GM23248 (cell line): ENCODE results near the gene IFNG. TPM values are rescaled to one million over a fixed set of nuclear protein-coding genes. Genes with fewer than 3 reads are reported as not detected.

Experiments
- DNase-seq: peaks from one replicate; pipeline ENCODE4 v3.0.0-alpha.2; 2015
- H2AFZ ChIP-seq: fragments of 200-600 bp; sonication (generic); 2 replicates; pipeline ENCODE4 v1.6.1; 2016; ENCODE audit warnings: antibody characterized with exemption
- H3F3A ChIP-seq: fragments of 200-600 bp; sonication (generic); 2 replicates; pipeline ENCODE4 v1.6.1; 2016; ENCODE audit warnings: mild to moderate bottlenecking, antibody characterized with exemption, mixed run types; ENCODE audit not compliant: insufficient read depth
- H3K27ac ChIP-seq: fragments of 200-600 bp; sonication (generic); 2 replicates; pipeline ENCODE4 v1.5.1; 2016; ENCODE audit warnings: mild to moderate bottlenecking
- H3K27me3 ChIP-seq: fragments of 200-600 bp; sonication (generic); replicated peaks from 2 replicates; pipeline ENCODE4 v1.6.1; 2016; ENCODE audit warnings: mild to moderate bottlenecking; ENCODE audit not compliant: insufficient read depth
- H3K36me3 ChIP-seq: fragments of 200-600 bp; sonication (generic); 2 replicates; pipeline ENCODE4 v1.6.1; 2016; ENCODE audit warnings: low read depth, mild to moderate bottlenecking
- H3K4me1 ChIP-seq: fragments of 200-600 bp; sonication (generic); 2 replicates; pipeline ENCODE4 v1.6.1; 2016; ENCODE audit warnings: mild to moderate bottlenecking; ENCODE audit not compliant: insufficient read depth
- H3K4me2 ChIP-seq: fragments of 200-600 bp; sonication (generic); one replicate; pipeline ENCODE4 v1.6.1; 2016; ENCODE audit warnings: mild to moderate bottlenecking; ENCODE audit not compliant: unreplicated experiment
- H3K4me3 ChIP-seq: fragments of 200-600 bp; sonication (generic); 2 replicates; pipeline ENCODE4 v1.5.1; 2016; ENCODE audit warnings: mild to moderate bottlenecking
- H3K79me2 ChIP-seq: fragments of 200-600 bp; sonication (generic); 2 replicates; pipeline ENCODE4 v1.6.1; 2016; ENCODE audit warnings: mild to moderate bottlenecking; ENCODE audit not compliant: insufficient read depth
- H3K9ac ChIP-seq: fragments of 200-600 bp; sonication (generic); 2 replicates; pipeline ENCODE4 v1.6.1; 2016; ENCODE audit warnings: mild to moderate bottlenecking
- H3K9me2 ChIP-seq: fragments of 200-600 bp; sonication (generic); 2 replicates; pipeline ENCODE4 v1.6.1; 2016; ENCODE audit warnings: mixed run types, mild to moderate bottlenecking, moderate library complexity; ENCODE audit not compliant: insufficient read depth
- H3K9me3 ChIP-seq: fragments of 200-600 bp; sonication (generic); one replicate; pipeline ENCODE4 v1.6.1; 2017; ENCODE audit warnings: low read depth
- H4K20me1 ChIP-seq: fragments of 200-600 bp; sonication (generic); 2 replicates; pipeline ENCODE4 v1.6.0; 2016; ENCODE audit not compliant: insufficient read depth
- EZH2 ChIP-seq: fragments of 200-600 bp; sonication (generic); IDR thresholded peaks from 2 replicates; pipeline ENCODE4 v1.6.1; 2018; ENCODE audit warnings: antibody characterized with exemption, mild to moderate bottlenecking; ENCODE audit not compliant: insufficient read depth, poor library complexity, severe bottlenecking
- EZH2phosphoT487 ChIP-seq: fragments of 200-600 bp; sonication (generic); IDR thresholded peaks from 2 replicates; pipeline ENCODE4 v1.6.1; 2018; ENCODE audit warnings: antibody characterized with exemption, moderate library complexity, mild to moderate bottlenecking, low read depth; ENCODE audit not compliant: insufficient read depth
- WGBS, 2 experiments: methylation state at CpG; one replicate each; pipeline ENCODE4 v1.1.6; 2015 to 2017; ENCODE audit warnings: low lambda C conversion rate in 2 of 2, low coverage in 1 of 2; ENCODE audit errors: missing lambda C conversion rate in 2 of 2; 5-methylcytosine and 5-hydroxymethylcytosine counted together
- in situ Hi-C: fragments of 300-500 bp; cut with MboI; formaldehyde crosslinking; loops from 2 replicates; pipeline ENCODE4 v1.15.0; 2020
- polyA plus RNA-seq: library from polyadenylated mRNA; unstranded; fragments of >200 nt; fragmentation: Nextera tagmentation; extraction: Ambion mirVana; gene quantifications from 2 replicates; pipeline ENCODE4 v1.2.1, GENCODE V29; 2016
- total RNA-seq: library from RNA; depleted of rRNA; stranded (reverse); fragments of >200 nt; shearing (Covaris generic); gene quantifications from 2 replicates; pipeline ENCODE4 v1.2.3, GENCODE V29; 2014

IFNG gene
- total and polyA plus RNA-seq, 2 experiments from 2014 or later, result not detected

DNA sequence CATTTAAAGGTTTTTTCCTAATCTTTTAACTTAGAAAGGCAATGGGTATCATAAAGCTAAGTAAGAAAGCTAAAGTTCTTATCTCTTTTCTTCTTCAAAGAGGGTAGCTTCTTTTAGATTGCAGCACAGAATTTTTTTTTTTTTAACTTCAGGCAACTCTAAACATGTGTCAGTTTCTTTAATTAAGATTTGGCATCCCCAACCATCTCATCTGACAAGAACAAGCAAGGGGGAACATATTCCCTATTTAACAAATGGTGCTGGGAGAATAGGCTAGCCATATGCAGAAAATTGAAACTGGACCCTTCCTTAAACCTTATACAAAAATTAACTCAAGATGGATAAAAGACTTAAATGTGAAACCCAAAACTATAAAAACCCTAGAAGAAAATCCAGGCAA is 14.3 kb upstream of the IFNG start:
- Histone ChIP-seq H3K9ac (no peak overlapping the region), H3K27me3 (peaks cover 7% of the 10 kb centered on the region; the same call in 1 of the 2 replicates), H3K4me3 (no peak overlapping the region), H3K79me2 (no peaks in the 10 kb centered on the region), H3F3A (no peaks in the 10 kb centered on the region), H3K9me3 (no peaks in the 10 kb centered on the region), H3K9me2 (no peaks in the 10 kb centered on the region), H4K20me1 (no peaks in the 10 kb centered on the region), H3K27ac (no peak overlapping the region), H3K4me2 (no peak overlapping the region), H2AFZ (no peak overlapping the region), H3K36me3 (no peaks in the 10 kb centered on the region), H3K4me1 (no peaks in the 10 kb centered on the region)
- in situ Hi-C loops, result no loop called here
- TF ChIP-seq EZH2 (no peak), EZH2phosphoT487 (no peak)
- no peak for DNase-seq

GRCh38 chr12:68170726-68171125 is 11.2 kb upstream of the IFNG start:
- H3K4me3 ChIP-seq, result no peak overlapping the region

DNA sequence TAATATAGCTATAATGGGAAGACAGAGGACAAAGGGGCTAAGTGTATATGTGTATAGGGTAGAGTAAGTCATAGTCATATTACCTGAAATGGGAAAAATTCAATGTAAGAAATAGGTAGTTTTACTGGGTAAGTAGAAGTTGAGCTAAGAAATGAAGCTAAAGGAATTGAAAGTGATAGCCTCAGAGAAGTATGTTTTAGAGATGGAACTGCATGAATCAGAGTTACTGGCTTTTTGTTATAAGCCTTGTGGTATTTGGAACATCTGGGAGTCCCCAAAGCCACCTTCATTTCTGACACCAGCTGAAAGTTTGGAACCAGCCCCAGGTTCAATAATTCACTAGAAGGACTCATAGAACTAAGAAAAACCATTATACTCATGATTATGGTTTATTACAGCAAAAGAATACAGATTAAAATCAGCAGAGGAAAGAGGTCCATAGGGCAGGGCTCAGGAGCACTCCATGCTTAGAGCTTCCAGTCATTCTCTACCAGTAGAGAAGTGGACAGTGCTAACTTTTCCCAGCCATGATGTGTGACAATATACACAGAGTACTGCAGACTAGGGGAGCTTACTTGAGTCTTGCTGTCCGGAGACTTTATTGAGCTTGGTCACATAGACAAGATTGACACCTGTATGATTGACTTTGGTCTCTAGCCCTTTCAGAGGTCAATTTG is 9.8 kb upstream of the IFNG start:
- H3K4me3 ChIP-seq, result no peak overlapping the region
- no peaks in the 10 kb centered on the region for H3K4me1 ChIP-seq
- no peak overlapping the region for H3K9ac ChIP-seq
- H3K27me3 ChIP-seq, result peaks cover 34% of the 10 kb centered on the region; the same call in 1 of the 2 replicates
- no peaks in the 10 kb centered on the region for H3K9me2 ChIP-seq
- no peaks in the 10 kb centered on the region for H3K36me3 ChIP-seq
- H3K27ac ChIP-seq, result no peak overlapping the region
- H3K9me3 ChIP-seq, result no peaks in the 10 kb centered on the region
- H3F3A ChIP-seq, result no peaks in the 10 kb centered on the region
- DNase-seq, result no peak
- TF ChIP-seq EZH2phosphoT487 (no peak), EZH2 (no peak)
- in situ Hi-C loops, result no loop called here
- H3K79me2 ChIP-seq, result no peaks in the 10 kb centered on the region
- no peak overlapping the region for H2AFZ ChIP-seq
- H4K20me1 ChIP-seq, result no peaks in the 10 kb centered on the region
- 5 to 10% methylated on average over 1 of the region's 1 CpG for WGBS, 2 experiments
- no peak overlapping the region for H3K4me2 ChIP-seq

More at GRCh38 chr12:68170726-68171125, 11.2 kb upstream of the IFNG start:
- Histone ChIP-seq H3K4me1 (no peaks in the 10 kb centered on the region), H3K27ac (no peak overlapping the region), H3K36me3 (no peaks in the 10 kb centered on the region), H3K79me2 (no peaks in the 10 kb centered on the region), H3K27me3 (peaks cover 30% of the 10 kb centered on the region), H3K4me2 (no peak overlapping the region), H3K9me2 (no peaks in the 10 kb centered on the region), H2AFZ (no peak overlapping the region), H4K20me1 (no peaks in the 10 kb centered on the region), H3K9me3 (no peaks in the 10 kb centered on the region), H3F3A (no peaks in the 10 kb centered on the region), H3K9ac (no peak overlapping the region)
- in situ Hi-C loops, result no loop called here
- DNase-seq, result no peak
- 21 to 25% methylated on average over 2 of the region's 2 CpGs for WGBS, 2 experiments
- TF ChIP-seq EZH2, result no peak
- no peak for TF ChIP-seq EZH2phosphoT487

- no peaks in the 10 kb centered on the region for H4K20me1 ChIP-seq
- no peak overlapping the region for H3K4me3 ChIP-seq
- 22 to 24% methylated on average over 5 of the region's 5 CpGs for WGBS, 2 experiments
- no peaks in the 10 kb centered on the region for H3K79me2 ChIP-seq
- H2AFZ ChIP-seq, result no peak overlapping the region
- no peaks in the 10 kb centered on the region for H3K4me1 ChIP-seq
- peaks cover 38% of the 10 kb centered on the region; the same call in 1 of the 2 replicates for H3K27me3 ChIP-seq
- H3K9me3 ChIP-seq, result no peaks in the 10 kb centered on the region
- TF ChIP-seq EZH2 (no peak), EZH2phosphoT487 (no peak)
- no peak overlapping the region for H3K27ac ChIP-seq
- no peak overlapping the region for H3K4me2 ChIP-seq
- no peak for DNase-seq
- no peaks in the 10 kb centered on the region for H3K9me2 ChIP-seq
- no peak overlapping the region for H3K9ac ChIP-seq
- H3F3A ChIP-seq, result no peaks in the 10 kb centered on the region
- H3K36me3 ChIP-seq, result no peaks in the 10 kb centered on the region
- in situ Hi-C loops, result no loop called here
Observed at GRCh38 chr12:68166317-68166831, 6.8 kb upstream of the IFNG start.
